Measurements from ENCODE around the gene CHCHD3.

- TF ChIP-seq ZNF48 (tag by site-specific recombination; IDR thresholded peaks at IDR 0.05) = no peak
- no peak for TF ChIP-seq ZNF585B (tag by site-specific recombination; IDR thresholded peaks at IDR 0.05)
- TF ChIP-seq PBX3 (CRISPR knock-in tag; IDR thresholded peaks at IDR 0.05) = no peak
- TF ChIP-seq RBAK (tag by site-specific recombination; IDR thresholded peaks at IDR 0.05) = no peak
- no peak for TF ChIP-seq CTCF (tag by site-specific recombination; IDR thresholded peaks at IDR 0.05)
These were observed 336.4 kb downstream of the CHCHD3 start for GRCh38 chr7:132745510-132745909.
